ENCODE measurements around the gene FBL. TPM values are rescaled to one million over a fixed set of nuclear protein-coding genes. Genes with fewer than 3 reads are reported as not detected.
"Not testable (repeated sequence)": the region's sequence is repeated elsewhere in the genome, so short reads cannot be mapped to it uniquely, and the experiment has no call there.

The FBL gene
- total RNA-seq, 1 experiment from 2014 or later, result 554 TPM

DNA sequence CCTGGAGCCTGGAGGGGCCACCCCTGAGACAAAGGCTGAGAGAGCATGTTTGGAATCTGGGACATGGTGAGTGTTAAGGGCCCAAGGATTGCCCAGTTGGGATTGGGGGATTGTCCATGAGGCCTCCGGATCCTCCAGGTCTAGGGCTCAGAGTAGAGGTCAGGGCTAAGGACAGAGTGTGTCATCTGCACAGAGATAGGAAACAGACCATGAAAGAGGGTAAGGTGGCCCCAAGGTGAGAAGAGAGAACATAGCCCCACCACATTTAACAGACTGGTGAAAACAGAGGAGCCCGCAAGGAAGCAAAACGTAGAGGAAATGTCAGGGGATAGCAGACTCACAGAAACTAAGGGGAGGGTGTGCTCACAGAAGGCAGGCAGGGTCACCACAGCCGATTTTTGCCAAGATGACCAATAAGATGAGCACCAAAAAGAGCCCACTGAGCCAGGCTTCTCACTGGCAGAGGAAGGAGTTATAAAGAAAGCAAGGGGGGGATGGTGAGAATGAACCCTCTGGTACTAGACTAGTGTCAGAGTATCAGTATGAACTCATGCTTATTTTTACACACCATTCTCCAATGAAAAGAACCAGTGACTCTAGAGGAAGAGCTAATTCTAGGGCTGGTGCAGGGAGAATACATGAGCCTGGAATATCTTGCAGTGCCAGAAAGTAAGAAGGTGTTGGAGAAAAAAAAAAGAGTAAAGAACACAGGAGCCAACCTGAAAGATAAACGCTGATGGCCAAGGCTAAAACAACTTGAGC lies 29.7 kb downstream of the FBL start:
- ChIA-PET RAD21 (ENCODE audit: low non-redundant PET in 1 of 2, low total read pairs in 2 of 2, uncharacterized antibody in 2 of 2, unreplicated experiment in 2 of 2) (no interaction called here), POLR2A (no interaction called here), CTCF (no interaction called here)
- no peak for DNase-seq (ENCODE audit: low read depth, low spot score)
- Histone ChIP-seq H4K20me1 (ENCODE audit: insufficient read depth) (no peaks in the 10 kb centered on the region), H3K9me3 (ENCODE audit: control insufficient read depth in 1 of 2, insufficient read depth in 1 of 2, low read depth in 1 of 2, low read length in 2 of 2) (no peaks in the 10 kb centered on the region), H3K36me3 (ENCODE audit: control insufficient read depth in 1 of 2, insufficient read depth in 2 of 2, low read length in 2 of 2) (no peaks in the 10 kb centered on the region), H3K27ac (ENCODE audit: low read depth, low read length) (no peak overlapping the region), H3K27me3 (ENCODE audit: insufficient read depth, low read length) (no peaks in the 10 kb centered on the region), H3K4me2 (ENCODE audit: low read length) (no peak overlapping the region), H3K79me2 (ENCODE audit: insufficient read depth, low read length) (no peaks in the 10 kb centered on the region), H3K4me3 (replicated peaks in 1 of 2; ENCODE audit: low read depth in 1 of 2, low read length in 2 of 2) (no peak overlapping the region), H3K9ac (ENCODE audit: low read length) (no peak overlapping the region), H3K9me2 (ENCODE audit: insufficient read depth) (no peaks in the 10 kb centered on the region), H2AFZ (ENCODE audit: low read depth, low read length, poor library complexity, severe bottlenecking) (no peak overlapping the region), H3K4me1 (ENCODE audit: control insufficient read depth in 1 of 2, insufficient read depth in 2 of 2, low read length in 2 of 2) (no peaks in the 10 kb centered on the region)
- TF ChIP-seq SIN3A (IDR thresholded peaks at IDR 0.05; ENCODE audit: low read depth), result no peak
- intact Hi-C loops (cut with micrococcal nuclease), result no loop called here
- no TSS peak for BruUV-seq (replicated peaks)
- no peak for ATAC-seq

DNA sequence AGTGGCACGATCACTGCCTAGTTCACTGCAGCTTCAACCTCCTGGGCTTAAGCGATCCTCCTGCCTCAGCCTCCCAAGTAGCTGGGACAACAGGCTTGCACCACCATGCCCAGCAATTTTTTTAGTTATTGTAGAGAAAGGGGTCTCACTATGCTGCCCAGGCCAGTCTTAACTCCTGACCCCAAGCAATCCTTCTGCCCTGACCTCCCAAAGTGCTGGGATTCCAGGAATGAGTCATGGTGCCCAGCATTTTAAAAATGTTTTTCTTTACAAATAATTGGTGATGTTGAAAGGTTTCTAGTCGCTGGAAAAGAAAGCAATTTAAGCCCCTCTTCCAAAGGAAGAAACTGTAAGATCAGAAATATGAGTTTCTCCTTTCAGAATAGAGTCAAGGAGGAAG lies 31.6 kb downstream of the FBL start:
- no peak overlapping the region for H3K9ac ChIP-seq (ENCODE audit: low read length)
- no peak overlapping the region for H3K4me2 ChIP-seq (ENCODE audit: low read length)
- H4K20me1 ChIP-seq (ENCODE audit: insufficient read depth), result no peaks in the 10 kb centered on the region
- CTCF ChIA-PET, result no interaction called here
- no peaks in the 10 kb centered on the region for H3K79me2 ChIP-seq (ENCODE audit: insufficient read depth, low read length)
- H3K4me1 ChIP-seq (ENCODE audit: control insufficient read depth in 1 of 2, insufficient read depth in 2 of 2, low read length in 2 of 2), result no peaks in the 10 kb centered on the region
- ATAC-seq (no peak), DNase-seq (ENCODE audit: low read depth, low spot score) (no peak)
- no peaks in the 10 kb centered on the region for H3K9me3 ChIP-seq (ENCODE audit: control insufficient read depth in 1 of 2, insufficient read depth in 1 of 2, low read depth in 1 of 2, low read length in 2 of 2)
- H3K4me3 ChIP-seq (replicated peaks in 1 of 2; ENCODE audit: low read depth in 1 of 2, low read length in 2 of 2), result no peak overlapping the region
- no peak overlapping the region for H3K27ac ChIP-seq (ENCODE audit: low read depth, low read length)
- POLR2A ChIA-PET, result no interaction called here
- H3K27me3 ChIP-seq (ENCODE audit: insufficient read depth, low read length), result no peaks in the 10 kb centered on the region
- H2AFZ ChIP-seq (ENCODE audit: low read depth, low read length, poor library complexity, severe bottlenecking), result no peak overlapping the region
- no TSS peak for BruUV-seq (replicated peaks)
- RAD21 ChIA-PET (ENCODE audit: low non-redundant PET in 1 of 2, low total read pairs in 2 of 2, uncharacterized antibody in 2 of 2, unreplicated experiment in 2 of 2), result no interaction called here
- H3K36me3 ChIP-seq (ENCODE audit: control insufficient read depth in 1 of 2, insufficient read depth in 2 of 2, low read length in 2 of 2), result no peaks in the 10 kb centered on the region
- H3K9me2 ChIP-seq (ENCODE audit: insufficient read depth), result no peaks in the 10 kb centered on the region
- TF ChIP-seq, protein P1, sequence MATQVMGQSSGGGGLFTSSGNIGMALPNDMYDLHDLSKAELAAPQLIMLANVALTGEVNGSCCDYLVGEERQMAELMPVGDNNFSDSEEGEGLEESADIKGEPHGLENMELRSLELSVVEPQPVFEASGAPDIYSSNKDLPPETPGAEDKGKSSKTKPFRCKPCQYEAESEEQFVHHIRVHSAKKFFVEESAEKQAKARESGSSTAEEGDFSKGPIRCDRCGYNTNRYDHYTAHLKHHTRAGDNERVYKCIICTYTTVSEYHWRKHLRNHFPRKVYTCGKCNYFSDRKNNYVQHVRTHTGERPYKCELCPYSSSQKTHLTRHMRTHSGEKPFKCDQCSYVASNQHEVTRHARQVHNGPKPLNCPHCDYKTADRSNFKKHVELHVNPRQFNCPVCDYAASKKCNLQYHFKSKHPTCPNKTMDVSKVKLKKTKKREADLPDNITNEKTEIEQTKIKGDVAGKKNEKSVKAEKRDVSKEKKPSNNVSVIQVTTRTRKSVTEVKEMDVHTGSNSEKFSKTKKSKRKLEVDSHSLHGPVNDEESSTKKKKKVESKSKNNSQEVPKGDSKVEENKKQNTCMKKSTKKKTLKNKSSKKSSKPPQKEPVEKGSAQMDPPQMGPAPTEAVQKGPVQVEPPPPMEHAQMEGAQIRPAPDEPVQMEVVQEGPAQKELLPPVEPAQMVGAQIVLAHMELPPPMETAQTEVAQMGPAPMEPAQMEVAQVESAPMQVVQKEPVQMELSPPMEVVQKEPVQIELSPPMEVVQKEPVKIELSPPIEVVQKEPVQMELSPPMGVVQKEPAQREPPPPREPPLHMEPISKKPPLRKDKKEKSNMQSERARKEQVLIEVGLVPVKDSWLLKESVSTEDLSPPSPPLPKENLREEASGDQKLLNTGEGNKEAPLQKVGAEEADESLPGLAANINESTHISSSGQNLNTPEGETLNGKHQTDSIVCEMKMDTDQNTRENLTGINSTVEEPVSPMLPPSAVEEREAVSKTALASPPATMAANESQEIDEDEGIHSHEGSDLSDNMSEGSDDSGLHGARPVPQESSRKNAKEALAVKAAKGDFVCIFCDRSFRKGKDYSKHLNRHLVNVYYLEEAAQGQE (IDR thresholded peaks at IDR 0.05; ENCODE audit: low read depth), result no peak
- intact Hi-C loops (cut with micrococcal nuclease), result no loop called here

DNA sequence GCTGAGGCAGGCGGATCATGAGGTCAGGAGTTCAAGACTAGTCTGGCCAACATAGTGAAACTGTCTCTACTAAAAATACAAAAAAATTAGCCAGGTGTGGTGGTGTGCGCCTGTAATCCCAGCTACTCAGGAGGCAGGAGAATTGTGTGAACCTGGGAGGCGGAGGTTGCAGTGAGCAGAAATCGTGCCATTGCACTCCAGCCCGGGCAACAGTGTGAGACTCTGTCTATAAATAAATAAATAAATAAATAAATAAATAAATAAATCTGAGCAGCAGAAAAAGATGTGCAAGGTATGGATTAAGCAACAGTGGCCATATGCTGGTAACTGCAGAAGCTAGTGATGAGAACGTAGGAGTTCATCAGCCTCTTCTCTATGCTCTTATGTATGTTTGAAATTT lies 32.1 kb downstream of the FBL start:
- intact Hi-C loops (cut with micrococcal nuclease); H3K4me3 ChIP-seq (replicated peaks in 1 of 2; ENCODE audit: low read depth in 1 of 2, low read length in 2 of 2); H3K4me2 ChIP-seq (ENCODE audit: low read length); H4K20me1 ChIP-seq (ENCODE audit: insufficient read depth); RAD21 ChIA-PET (ENCODE audit: low non-redundant PET in 1 of 2, low total read pairs in 2 of 2, uncharacterized antibody in 2 of 2, unreplicated experiment in 2 of 2); H3K4me1 ChIP-seq (ENCODE audit: control insufficient read depth in 1 of 2, insufficient read depth in 2 of 2, low read length in 2 of 2); H3K9me2 ChIP-seq (ENCODE audit: insufficient read depth); H3K79me2 ChIP-seq (ENCODE audit: insufficient read depth, low read length); H3K27ac ChIP-seq (ENCODE audit: low read depth, low read length); BruUV-seq (replicated peaks); DNase-seq (ENCODE audit: low read depth, low spot score); ATAC-seq; CTCF ChIA-PET; POLR2A ChIA-PET; H3K9me3 ChIP-seq (ENCODE audit: control insufficient read depth in 1 of 2, insufficient read depth in 1 of 2, low read depth in 1 of 2, low read length in 2 of 2); H3K9ac ChIP-seq (ENCODE audit: low read length); H3K36me3 ChIP-seq (ENCODE audit: control insufficient read depth in 1 of 2, insufficient read depth in 2 of 2, low read length in 2 of 2); H2AFZ ChIP-seq (ENCODE audit: low read depth, low read length, poor library complexity, severe bottlenecking); H3K27me3 ChIP-seq (ENCODE audit: insufficient read depth, low read length): not testable (repeated sequence)

Data from HCT116 (cell line).